Glutamatergic neuron (in vitro differentiated cells): Measurements from ENCODE around the gene IFNAR1. TPM values are rescaled to one million over a fixed set of nuclear protein-coding genes. Genes with fewer than 3 reads are reported as not detected.
"Not testable (repeated sequence)": the region's sequence is repeated elsewhere in the genome, so short reads cannot be mapped to it uniquely, and the experiment has no call there.

Source experiments
- DNase-seq: peaks from one replicate; pipeline ENCODE4 v3.0.0; 2022
- H3K27ac Mint-ChIP-seq: one replicate; pipeline ENCODE4 v1.8.0; 2020; ENCODE audit warnings: mild to moderate bottlenecking, mixed read lengths, inconsistent platforms; ENCODE audit not compliant: unreplicated experiment
- H3K27me3 Mint-ChIP-seq: one replicate; pipeline ENCODE4 v1.8.0; 2020; ENCODE audit warnings: mild to moderate bottlenecking, moderate library complexity, mixed read lengths, inconsistent platforms; ENCODE audit not compliant: unreplicated experiment
- H3K36me3 Mint-ChIP-seq: one replicate; pipeline ENCODE4 v1.8.0; 2020; ENCODE audit warnings: mild to moderate bottlenecking, mixed read lengths, inconsistent platforms; ENCODE audit not compliant: unreplicated experiment
- H3K4me1 Mint-ChIP-seq: one replicate; pipeline ENCODE4 v1.8.0; 2020; ENCODE audit warnings: mild to moderate bottlenecking, low read depth, mixed read lengths, inconsistent platforms; ENCODE audit not compliant: unreplicated experiment
- H3K4me3 Mint-ChIP-seq: one replicate; pipeline ENCODE4 v1.8.0; 2020; ENCODE audit warnings: mild to moderate bottlenecking, mixed read lengths, inconsistent platforms; ENCODE audit not compliant: unreplicated experiment
- H3K9me3 Mint-ChIP-seq: one replicate; pipeline ENCODE4 v1.8.0; 2020; ENCODE audit warnings: mild to moderate bottlenecking, moderate library complexity, mixed read lengths, inconsistent platforms; ENCODE audit not compliant: unreplicated experiment
- CTCF ChIP-seq: fragments of 200-600 bp; sonication (generic); IDR thresholded peaks from one replicate; pipeline ENCODE4 v1.5.0; 2021; ENCODE audit not compliant: partially characterized antibody, unreplicated experiment
- total RNA-seq: library from RNA; stranded (reverse); fragmentation: NEBNext Ultra II Directional; extraction: Animal tissue kit (Norgen Biotek cat#: 25700); gene quantifications from one replicate; pipeline ENCODE4 v1.2.1, GENCODE V29; 2021; ENCODE audit not compliant: unreplicated experiment

IFNAR1 gene
- total RNA-seq, 1 donor from 2014 or later = 17.7 TPM

GRCh38 chr21:33317786-33318486, 6.8 kb upstream of the IFNAR1 start:
- no peak overlapping the region for H3K27ac Mint-ChIP-seq
- DNase-seq = no peak
- H3K9me3 Mint-ChIP-seq = no peaks in the 10 kb centered on the region
- peaks cover 6% of the 10 kb centered on the region for H3K27me3 Mint-ChIP-seq
- TF ChIP-seq CTCF = no peak
- peaks cover 7% of the 10 kb centered on the region for H3K36me3 Mint-ChIP-seq
- H3K4me1 Mint-ChIP-seq = no peaks in the 10 kb centered on the region
- no peak overlapping the region for H3K4me3 Mint-ChIP-seq

GRCh38 chr21:33321005-33321404, 3.8 kb upstream of the IFNAR1 start:
- H3K27me3 Mint-ChIP-seq, H3K4me1 Mint-ChIP-seq, H3K9me3 Mint-ChIP-seq, H3K36me3 Mint-ChIP-seq, H3K27ac Mint-ChIP-seq, H3K4me3 Mint-ChIP-seq, DNase-seq: not testable (repeated sequence)

GRCh38 chr21:33323610-33324009, 1.2 kb upstream of the IFNAR1 start:
- not testable (repeated sequence) for H3K27ac Mint-ChIP-seq, H3K4me1 Mint-ChIP-seq, H3K9me3 Mint-ChIP-seq, H3K4me3 Mint-ChIP-seq, H3K36me3 Mint-ChIP-seq, H3K27me3 Mint-ChIP-seq, DNase-seq

GRCh38 chr21:33325222-33326067, 675 bp downstream of the IFNAR1 start:
- no peaks in the 10 kb centered on the region for H3K27me3 Mint-ChIP-seq
- no peaks in the 10 kb centered on the region for H3K9me3 Mint-ChIP-seq
- peak; percentile 43 for DNase-seq
- peaks cover 6% of the 10 kb centered on the region for H3K4me1 Mint-ChIP-seq
- no peak overlapping the region for H3K27ac Mint-ChIP-seq
- H3K36me3 Mint-ChIP-seq = peaks cover 5% of the 10 kb centered on the region
- H3K4me3 Mint-ChIP-seq = no peak overlapping the region
- no peak for TF ChIP-seq CTCF

- Mint-ChIP-seq H3K9me3 (peaks cover 2% of the 10 kb centered on the region), H3K36me3 (peaks cover 12% of the 10 kb centered on the region), H3K27me3 (no peaks in the 10 kb centered on the region), H3K4me3 (no peak overlapping the region), H3K27ac (no peak overlapping the region), H3K4me1 (peaks cover 6% of the 10 kb centered on the region)
- no peak for TF ChIP-seq CTCF
- DNase-seq = no peak
Observed at GRCh38 chr21:33327326-33327725, 2.6 kb downstream of the IFNAR1 start.
